Glutamatergic neuron (in vitro differentiated cells): ENCODE measurements around the gene SEMA7A. TPM values are rescaled to one million over a fixed set of nuclear protein-coding genes. Genes with fewer than 3 reads are reported as not detected.
"Not testable (repeated sequence)": the region's sequence is repeated elsewhere in the genome, so short reads cannot be mapped to it uniquely, and the experiment has no call there.

Experiments
- DNase-seq: peaks from one replicate; pipeline ENCODE4 v3.0.0; 2022
- H3K27ac Mint-ChIP-seq: one replicate; pipeline ENCODE4 v1.8.0; 2020; ENCODE audit warnings: mild to moderate bottlenecking, mixed read lengths, inconsistent platforms; ENCODE audit not compliant: unreplicated experiment
- H3K27me3 Mint-ChIP-seq: one replicate; pipeline ENCODE4 v1.8.0; 2020; ENCODE audit warnings: mild to moderate bottlenecking, moderate library complexity, mixed read lengths, inconsistent platforms; ENCODE audit not compliant: unreplicated experiment
- H3K36me3 Mint-ChIP-seq: one replicate; pipeline ENCODE4 v1.8.0; 2020; ENCODE audit warnings: mild to moderate bottlenecking, mixed read lengths, inconsistent platforms; ENCODE audit not compliant: unreplicated experiment
- H3K4me1 Mint-ChIP-seq: one replicate; pipeline ENCODE4 v1.8.0; 2020; ENCODE audit warnings: mild to moderate bottlenecking, low read depth, mixed read lengths, inconsistent platforms; ENCODE audit not compliant: unreplicated experiment
- H3K4me3 Mint-ChIP-seq: one replicate; pipeline ENCODE4 v1.8.0; 2020; ENCODE audit warnings: mild to moderate bottlenecking, mixed read lengths, inconsistent platforms; ENCODE audit not compliant: unreplicated experiment
- H3K9me3 Mint-ChIP-seq: one replicate; pipeline ENCODE4 v1.8.0; 2020; ENCODE audit warnings: mild to moderate bottlenecking, moderate library complexity, mixed read lengths, inconsistent platforms; ENCODE audit not compliant: unreplicated experiment
- CTCF ChIP-seq: fragments of 200-600 bp; sonication (generic); IDR thresholded peaks from one replicate; pipeline ENCODE4 v1.5.0; 2021; ENCODE audit not compliant: partially characterized antibody, unreplicated experiment
- total RNA-seq: library from RNA; stranded (reverse); fragmentation: NEBNext Ultra II Directional; extraction: Animal tissue kit (Norgen Biotek cat#: 25700); gene quantifications from one replicate; pipeline ENCODE4 v1.2.1, GENCODE V29; 2021; ENCODE audit not compliant: unreplicated experiment

SEMA7A gene
- total RNA-seq, 1 donor from 2014 or later: 16.2 TPM

GRCh38 chr15:74391582-74392450 is 41.9 kb downstream of the SEMA7A start:
- H3K4me3 Mint-ChIP-seq: no peak overlapping the region
- no peak for TF ChIP-seq CTCF
- no peak for DNase-seq
- H3K27ac Mint-ChIP-seq: no peak overlapping the region
- H3K9me3 Mint-ChIP-seq: peaks cover 5% of the 10 kb centered on the region
- peaks cover 4% of the 10 kb centered on the region for H3K27me3 Mint-ChIP-seq
- peaks cover 13% of the 10 kb centered on the region for H3K4me1 Mint-ChIP-seq
- H3K36me3 Mint-ChIP-seq: no peaks in the 10 kb centered on the region

GRCh38 chr15:74390647-74391288 is 43.0 kb downstream of the SEMA7A start:
- Mint-ChIP-seq H3K9me3 (peaks cover 4% of the 10 kb centered on the region), H3K4me1 (peaks cover 9% of the 10 kb centered on the region), H3K4me3 (no peak overlapping the region), H3K27me3 (peaks cover 6% of the 10 kb centered on the region), H3K27ac (no peak overlapping the region), H3K36me3 (no peaks in the 10 kb centered on the region)
- no peak for DNase-seq
- TF ChIP-seq CTCF: no peak

GRCh38 chr15:74390049-74390646 is 43.6 kb downstream of the SEMA7A start:
- H3K9me3 Mint-ChIP-seq, H3K27ac Mint-ChIP-seq, H3K4me1 Mint-ChIP-seq, H3K36me3 Mint-ChIP-seq, H3K4me3 Mint-ChIP-seq, DNase-seq, H3K27me3 Mint-ChIP-seq: not testable (repeated sequence)

- no peak for TF ChIP-seq CTCF
- Mint-ChIP-seq H3K9me3 (peaks cover 3% of the 10 kb centered on the region), H3K36me3 (no peaks in the 10 kb centered on the region), H3K27ac (no peak overlapping the region), H3K4me3 (no peak overlapping the region), H3K27me3 (peaks cover 6% of the 10 kb centered on the region), H3K4me1 (peaks cover 11% of the 10 kb centered on the region)
- DNase-seq: no peak
These were observed 44.3 kb downstream of the SEMA7A start for GRCh38 chr15:74389241-74390048.

GRCh38 chr15:74388363-74388951 is 45.3 kb downstream of the SEMA7A start:
- Mint-ChIP-seq H3K4me1 (peaks cover 11% of the 10 kb centered on the region), H3K9me3 (peaks cover 2% of the 10 kb centered on the region), H3K36me3 (no peaks in the 10 kb centered on the region), H3K27ac (no peak overlapping the region), H3K27me3 (peaks cover 6% of the 10 kb centered on the region), H3K4me3 (no peak overlapping the region)
- TF ChIP-seq CTCF: no peak
- no peak for DNase-seq
